ENCODE results near the gene COQ8A. TPM values are rescaled to one million over a fixed set of nuclear protein-coding genes. Genes with fewer than 3 reads are reported as not detected.

Gene COQ8A
- polyA plus RNA-seq, 1 of the 3 experiments (the other 2 are of a cell fraction) = 11.8 TPM

- TF ChIP-seq FOXM1 (IDR thresholded peaks at IDR 0.05; ENCODE audit: low read depth) (no peak), NFIC (IDR thresholded peaks at IDR 0.05; ENCODE audit: borderline replicate concordance) (no peak), TCF12 (IDR thresholded peaks at IDR 0.05) (no peak), NRF1 (IDR thresholded peaks at IDR 0.05; ENCODE audit: low read depth, low read length) (no peak)
- TF ChIP-seq, protein P1, sequence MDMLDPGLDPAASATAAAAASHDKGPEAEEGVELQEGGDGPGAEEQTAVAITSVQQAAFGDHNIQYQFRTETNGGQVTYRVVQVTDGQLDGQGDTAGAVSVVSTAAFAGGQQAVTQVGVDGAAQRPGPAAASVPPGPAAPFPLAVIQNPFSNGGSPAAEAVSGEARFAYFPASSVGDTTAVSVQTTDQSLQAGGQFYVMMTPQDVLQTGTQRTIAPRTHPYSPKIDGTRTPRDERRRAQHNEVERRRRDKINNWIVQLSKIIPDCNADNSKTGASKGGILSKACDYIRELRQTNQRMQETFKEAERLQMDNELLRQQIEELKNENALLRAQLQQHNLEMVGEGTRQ (IDR thresholded peaks at IDR 0.05; ENCODE audit: borderline replicate concordance, low read depth, low read length) = no peak
Measured at GRCh38 chr1:226953175-226953800, 13.2 kb downstream of the COQ8A start (continued).

DNA sequence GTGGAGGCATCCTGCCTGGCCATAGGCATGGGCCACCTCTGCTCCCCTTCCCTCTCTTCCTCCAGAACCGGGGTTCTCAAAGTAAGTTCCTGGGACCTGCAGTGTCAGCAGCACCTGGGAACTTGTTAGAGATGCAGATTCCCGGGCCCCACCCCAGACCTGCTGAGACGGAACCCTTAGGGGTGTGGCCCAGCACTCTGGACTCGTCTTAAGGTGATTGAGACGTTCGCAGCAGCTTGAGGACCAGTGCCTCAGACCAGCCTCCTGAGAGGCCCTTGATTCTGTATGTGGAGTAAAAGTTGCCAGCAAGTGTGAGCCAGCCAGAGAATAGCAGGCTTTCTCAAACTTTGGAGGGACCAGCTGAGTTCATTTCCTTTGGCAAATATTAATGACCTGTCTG lies 14.2 kb downstream of the COQ8A start:
- no peaks in the 10 kb centered on the region for H3K9me2 ChIP-seq
- ChIA-PET CTCF (no interaction called here), POLR2A (no interaction called here)
- H3K4me2 ChIP-seq = no peak overlapping the region
- H3K27ac ChIP-seq (ENCODE audit: low read depth in 2 of 2, low read length in 1 of 2) = no peak overlapping the region
- H3K9me3 ChIP-seq = no peaks in the 10 kb centered on the region
- no peak overlapping the region for H3K4me3 ChIP-seq (ENCODE audit: low read depth in 2 of 2, low read length in 1 of 2)
- peaks cover 0 to 4% of the 10 kb centered on the region in 2 experiments; a peak in 1 of 4 replicates for H3K4me1 ChIP-seq (ENCODE audit: control insufficient read depth in 1 of 2, insufficient read depth in 2 of 2, low read depth in 1 of 2, low read length in 1 of 2)
- H3K9ac ChIP-seq = no peak overlapping the region
- no peak overlapping the region for H2AFZ ChIP-seq (ENCODE audit: low read depth)
- no peaks in the 10 kb centered on the region for H3K27me3 ChIP-seq (ENCODE audit: insufficient read depth)
- TF ChIP-seq ELF1 (IDR thresholded peaks at IDR 0.05) (no peak), RXRA (IDR thresholded peaks at IDR 0.05; ENCODE audit: borderline replicate concordance, low read depth) (no peak), SMC3 (IDR thresholded peaks at IDR 0.05; ENCODE audit: low read depth, low read length) (no peak), GATA2 (CRISPR knock-in tag; IDR thresholded peaks at IDR 0.05) (no peak), RFX5 (IDR thresholded peaks at IDR 0.05; ENCODE audit: low read length) (no peak), JUND (IDR thresholded peaks at IDR 0.05) (no peak), CTCF (IDR thresholded peaks at IDR 0.05) (no peak), MEF2A (IDR thresholded peaks at IDR 0.05; ENCODE audit: borderline replicate concordance, low read depth) (no peak), SIN3A (IDR thresholded peaks at IDR 0.05; ENCODE audit: borderline replicate concordance, low read depth, low read length) (no peak)
- WGBS (ENCODE audit: low lambda C conversion rate) = 68% methylated on average over 3 of the region's 6 CpGs
- no peaks in the 10 kb centered on the region for H3K36me3 ChIP-seq (replicated peaks in 1 of 2; ENCODE audit: control insufficient read depth in 1 of 2, insufficient read depth in 2 of 2, low read length in 1 of 2)
- H3K79me2 ChIP-seq (ENCODE audit: insufficient read depth) = no peaks in the 10 kb centered on the region
- no peak for DNase-seq
- no peaks in the 10 kb centered on the region for H4K20me1 ChIP-seq (ENCODE audit: insufficient read depth)
- no peaks in the 10 kb centered on the region for H3F3A ChIP-seq (replicated peaks; ENCODE audit: insufficient read depth)

- no peaks in the 10 kb centered on the region for H3K79me2 ChIP-seq (ENCODE audit: insufficient read depth)
- H3F3A ChIP-seq (replicated peaks; ENCODE audit: insufficient read depth) = no peaks in the 10 kb centered on the region
- no peaks in the 10 kb centered on the region for H3K9me2 ChIP-seq
- CTCF ChIA-PET = no interaction called here
- no peaks in the 10 kb centered on the region for H3K36me3 ChIP-seq (replicated peaks in 1 of 2; ENCODE audit: control insufficient read depth in 1 of 2, insufficient read depth in 2 of 2, low read length in 1 of 2)
- H3K27ac ChIP-seq (ENCODE audit: low read depth in 2 of 2, low read length in 1 of 2) = no peak overlapping the region
- H4K20me1 ChIP-seq (ENCODE audit: insufficient read depth) = no peaks in the 10 kb centered on the region
- H3K4me2 ChIP-seq = no peak overlapping the region
- no peaks in the 10 kb centered on the region for H3K27me3 ChIP-seq (ENCODE audit: insufficient read depth)
- WGBS (ENCODE audit: low lambda C conversion rate) = 81% methylated on average over 4 of the region's 4 CpGs
- H3K4me3 ChIP-seq (ENCODE audit: low read depth in 2 of 2, low read length in 1 of 2) = no peak overlapping the region
- DNase-seq = no peak
- H2AFZ ChIP-seq (ENCODE audit: low read depth) = no peak overlapping the region
- H3K9me3 ChIP-seq = no peaks in the 10 kb centered on the region
- no peak overlapping the region for H3K9ac ChIP-seq
- peaks cover 0 to 4% of the 10 kb centered on the region in 2 experiments; a peak in 1 of 4 replicates for H3K4me1 ChIP-seq (ENCODE audit: control insufficient read depth in 1 of 2, insufficient read depth in 2 of 2, low read depth in 1 of 2, low read length in 1 of 2)
- POLR2A ChIA-PET = no interaction called here
- TF ChIP-seq, protein P2, sequence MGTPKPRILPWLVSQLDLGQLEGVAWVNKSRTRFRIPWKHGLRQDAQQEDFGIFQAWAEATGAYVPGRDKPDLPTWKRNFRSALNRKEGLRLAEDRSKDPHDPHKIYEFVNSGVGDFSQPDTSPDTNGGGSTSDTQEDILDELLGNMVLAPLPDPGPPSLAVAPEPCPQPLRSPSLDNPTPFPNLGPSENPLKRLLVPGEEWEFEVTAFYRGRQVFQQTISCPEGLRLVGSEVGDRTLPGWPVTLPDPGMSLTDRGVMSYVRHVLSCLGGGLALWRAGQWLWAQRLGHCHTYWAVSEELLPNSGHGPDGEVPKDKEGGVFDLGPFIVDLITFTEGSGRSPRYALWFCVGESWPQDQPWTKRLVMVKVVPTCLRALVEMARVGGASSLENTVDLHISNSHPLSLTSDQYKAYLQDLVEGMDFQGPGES (IDR thresholded peaks at IDR 0.05; ENCODE audit: low read depth, low read length) = no peak
- TF ChIP-seq FOXM1 (IDR thresholded peaks at IDR 0.05; ENCODE audit: low read depth) (no peak), TEAD4 (IDR thresholded peaks at IDR 0.05; ENCODE audit: borderline replicate concordance, insufficient read depth) (no peak), RXRA (IDR thresholded peaks at IDR 0.05; ENCODE audit: borderline replicate concordance, low read depth) (no peak), CHD2 (IDR thresholded peaks at IDR 0.05; ENCODE audit: low read length, partially characterized antibody) (no peak), CTCF (IDR thresholded peaks at IDR 0.05) (no peak), FOXJ3 (CRISPR knock-in tag; IDR thresholded peaks at IDR 0.05) (no peak), RCOR1 (IDR thresholded peaks at IDR 0.05; ENCODE audit: low read length) (no peak), ELF1 (IDR thresholded peaks at IDR 0.05) (no peak), GATA2 (CRISPR knock-in tag; IDR thresholded peaks at IDR 0.05) (no peak), MEF2A (IDR thresholded peaks at IDR 0.05; ENCODE audit: borderline replicate concordance, low read depth) (no peak)
Measured at GRCh38 chr1:226954777-226955176, 14.7 kb downstream of the COQ8A start.
